Measurements from ENCODE around the gene TMEM192.

DNA sequence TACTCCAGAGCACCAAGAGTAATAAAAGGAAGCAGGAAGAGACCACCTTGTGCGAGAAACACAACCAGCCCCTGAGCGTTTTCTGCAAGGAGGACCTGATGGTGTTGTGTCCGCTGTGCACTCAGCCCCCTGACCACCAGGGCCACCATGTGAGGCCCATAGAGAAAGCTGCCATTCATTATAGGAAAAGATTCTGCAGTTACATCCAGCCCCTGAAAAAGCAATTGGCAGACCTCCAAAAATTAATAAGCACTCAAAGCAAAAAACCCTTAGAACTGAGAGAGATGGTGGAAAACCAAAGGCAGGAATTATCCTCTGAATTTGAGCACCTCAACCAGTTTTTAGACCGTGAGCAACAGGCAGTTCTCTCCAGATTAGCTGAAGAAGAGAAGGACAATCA, 53.3 kb downstream of the TMEM192 start:
- TF ChIP-seq, protein P1, sequence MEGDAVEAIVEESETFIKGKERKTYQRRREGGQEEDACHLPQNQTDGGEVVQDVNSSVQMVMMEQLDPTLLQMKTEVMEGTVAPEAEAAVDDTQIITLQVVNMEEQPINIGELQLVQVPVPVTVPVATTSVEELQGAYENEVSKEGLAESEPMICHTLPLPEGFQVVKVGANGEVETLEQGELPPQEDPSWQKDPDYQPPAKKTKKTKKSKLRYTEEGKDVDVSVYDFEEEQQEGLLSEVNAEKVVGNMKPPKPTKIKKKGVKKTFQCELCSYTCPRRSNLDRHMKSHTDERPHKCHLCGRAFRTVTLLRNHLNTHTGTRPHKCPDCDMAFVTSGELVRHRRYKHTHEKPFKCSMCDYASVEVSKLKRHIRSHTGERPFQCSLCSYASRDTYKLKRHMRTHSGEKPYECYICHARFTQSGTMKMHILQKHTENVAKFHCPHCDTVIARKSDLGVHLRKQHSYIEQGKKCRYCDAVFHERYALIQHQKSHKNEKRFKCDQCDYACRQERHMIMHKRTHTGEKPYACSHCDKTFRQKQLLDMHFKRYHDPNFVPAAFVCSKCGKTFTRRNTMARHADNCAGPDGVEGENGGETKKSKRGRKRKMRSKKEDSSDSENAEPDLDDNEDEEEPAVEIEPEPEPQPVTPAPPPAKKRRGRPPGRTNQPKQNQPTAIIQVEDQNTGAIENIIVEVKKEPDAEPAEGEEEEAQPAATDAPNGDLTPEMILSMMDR (IDR thresholded peaks at IDR 0.05; ENCODE audit: extremely low read depth in 1 of 2, insufficient read depth in 1 of 2, low read depth in 1 of 2, low read length in 2 of 2): no peak
- no peak for TF ChIP-seq EZH2 (IDR thresholded peaks at IDR 0.05; ENCODE audit: borderline replicate concordance, low read depth, low read length, severe bottlenecking)
- TF ChIP-seq MYC (IDR thresholded peaks at IDR 0.05; ENCODE audit: low read depth, low read length): no peak
- TF ChIP-seq POLR2A (IDR thresholded peaks at IDR 0.05; ENCODE audit: low read depth, low read length): no peak
- TF ChIP-seq POLR2AphosphoS5 (IDR thresholded peaks at IDR 0.05; ENCODE audit: insufficient read depth, low read depth, low read length): no peak
- no peak for TF ChIP-seq JUN (IDR thresholded peaks at IDR 0.05; ENCODE audit: borderline replicate concordance, insufficient read depth, insufficient read length, low read depth)
- no peak for TF ChIP-seq FOS (IDR thresholded peaks at IDR 0.05; ENCODE audit: borderline replicate concordance, insufficient read depth, low read length)
- no peak for TF ChIP-seq MAX (IDR thresholded peaks at IDR 0.05; ENCODE audit: insufficient read depth, insufficient read length)
- TF ChIP-seq GATA2 (IDR thresholded peaks at IDR 0.05; ENCODE audit: insufficient read depth, insufficient read length, low read depth, low read length): no peak
